Esophagus muscularis mucosa (tissue), 4 donors: ENCODE results near the gene CREB3. TPM values are rescaled to one million over a fixed set of nuclear protein-coding genes. Genes with fewer than 3 reads are reported as not detected.

Source experiments
- DNase-seq: peaks from one replicate; pipeline ENCODE4 v3.0.0-alpha.2; 2017; ENCODE audit errors: extremely low spot score
- H3K27ac ChIP-seq, 4 donors: fragments of 200-600 bp; sonication (generic); replicated peaks in 1 of 4; 1 replicate in 3 of 4; 2 replicates in 1 of 4; pipeline ENCODE4 v1.5.1; 2016 to 2019; ENCODE audit warnings: mild to moderate bottlenecking in 1 of 4
- H3K27me3 ChIP-seq, 4 donors: fragments of 200-600 bp; sonication (generic); one replicate each; pipeline versions ENCODE4 v1.5.1 to v1.6.0; 2016 to 2019
- H3K36me3 ChIP-seq, 4 donors: fragments of 200-600 bp; sonication (generic); one replicate each; pipeline ENCODE4 v1.5.1; 2016 to 2019
- H3K4me1 ChIP-seq, 4 donors: fragments of 200-600 bp; sonication (generic); one replicate each; pipeline ENCODE4 v1.5.1; 2016 to 2019
- H3K4me3 ChIP-seq, 4 donors: fragments of 200-600 bp; sonication (generic); 1 replicate in 2 of 4; 2 replicates in 2 of 4; pipeline ENCODE4 v1.5.1; 2016 to 2019; ENCODE audit warnings: mild to moderate bottlenecking in 4 of 4, moderate library complexity in 1 of 4
- H3K9me3 ChIP-seq, 4 donors: fragments of 200-600 bp; sonication (generic); 1 replicate in 3 of 4; 2 replicates in 1 of 4; pipeline ENCODE4 v1.5.1; 2016 to 2019
- CTCF ChIP-seq, 3 experiments: fragments of 200-600 bp in 2 of 3; fragments of 450-650 bp in 1 of 3; sonication (generic) in 2 of 3; IDR thresholded peaks; one replicate each; pipeline ENCODE4 v1.5.1; 2017 to 2019; ENCODE audit warnings: antibody characterized with exemption in 3 of 3, mild to moderate bottlenecking in 2 of 3, moderate library complexity in 1 of 3
- EP300 ChIP-seq: sonication (generic); formaldehyde crosslinking; IDR thresholded peaks from one replicate; pipeline ENCODE4 v1.6.1; 2017; ENCODE audit warnings: antibody characterized with exemption
- POLR2A ChIP-seq: fragments of 450-650 bp; IDR thresholded peaks from one replicate; pipeline ENCODE4 v1.6.1; 2017; ENCODE audit warnings: antibody characterized with exemption, moderate library complexity, mild to moderate bottlenecking, low read depth
- POLR2AphosphoS5 ChIP-seq, 2 donors: sonication (generic); formaldehyde crosslinking; IDR thresholded peaks; one replicate each; pipeline ENCODE4 v1.6.1; 2017; ENCODE audit warnings: antibody characterized with exemption in 2 of 2
- WGBS: methylation state at CpG from one replicate; pipeline ENCODE4 v1.1.5; 2018; 5-methylcytosine and 5-hydroxymethylcytosine counted together
- intact Hi-C: fragments of 100-400 bp; cut with DNase I; formaldehyde crosslinking; loops from one replicate; pipeline ENCODE4 v1.15.1; 2023
- total RNA-seq, 4 donors: library from RNA; depleted of rRNA; stranded (reverse); fragments of >200 nt; gene quantifications; one replicate each; pipeline versions ENCODE4 v1.1.0 to v1.2.1, GENCODE V29; 2016

Gene CREB3
- total RNA-seq, 4 donors from 2014 or later = 65.6 to 97.3 (median 85.4) TPM

GRCh38 chr9:35698231-35698630, 34.2 kb upstream of the CREB3 start:
- WGBS = 77% methylated on average over 5 of the region's 5 CpGs
- no peaks in the 10 kb centered on the region for H3K9me3 ChIP-seq
- no peak overlapping the region for H3K4me3 ChIP-seq
- H3K36me3 ChIP-seq = peaks cover 64 to 79% (median 75%) of the 10 kb centered on the region in 4 donors
- DNase-seq = no peak
- intact Hi-C loops = no loop called here
- no peak for TF ChIP-seq EP300
- TF ChIP-seq POLR2AphosphoS5 (IDR thresholded peaks at IDR 0.05) = no peak
- peaks cover 0 to 83% (median 53%) of the 10 kb centered on the region in 4 donors for H3K4me1 ChIP-seq
- peak overlapping the region; percentile 95 to 98 (median 96) for H3K27ac ChIP-seq
- H3K27me3 ChIP-seq = no peaks in the 10 kb centered on the region

- H3K9me3 ChIP-seq = no peaks in the 10 kb centered on the region
- 86% methylated on average over 11 of the region's 11 CpGs for WGBS
- no peak overlapping the region for H3K4me3 ChIP-seq
- H3K4me1 ChIP-seq = peaks cover 0 to 65% (median 41%) of the 10 kb centered on the region in 4 donors
- TF ChIP-seq EP300 = no peak
- intact Hi-C loops = no loop called here
- no peaks in the 10 kb centered on the region for H3K27me3 ChIP-seq
- H3K27ac ChIP-seq = peak overlapping the region; percentile 95 to 98 (median 96)
- no peak for DNase-seq
- peaks cover 82 to 97% (median 93%) of the 10 kb centered on the region in 4 donors for H3K36me3 ChIP-seq
Observed at GRCh38 chr9:35700031-35700430, 32.4 kb upstream of the CREB3 start.

GRCh38 chr9:35700942-35701341, 31.5 kb upstream of the CREB3 start:
- TF ChIP-seq POLR2AphosphoS5 (IDR thresholded peaks at IDR 0.05) (no peak), POLR2A (no peak), EP300 (no peak), CTCF (IDR thresholded peaks at IDR 0.05) (no peak)
- H3K27ac ChIP-seq = peak overlapping the region; percentile 95 to 98 (median 96)
- peaks cover 0 to 56% (median 32%) of the 10 kb centered on the region in 4 donors for H3K4me1 ChIP-seq
- peaks cover 91 to 100% (median 97%) of the 10 kb centered on the region in 4 donors for H3K36me3 ChIP-seq
- H3K27me3 ChIP-seq = no peaks in the 10 kb centered on the region
- intact Hi-C loops = no loop called here
- H3K4me3 ChIP-seq = no peak overlapping the region
- no peak for DNase-seq
- H3K9me3 ChIP-seq = no peaks in the 10 kb centered on the region

GRCh38 chr9:35702696-35703095, 29.8 kb upstream of the CREB3 start:
- 96% methylated on average over 7 of the region's 7 CpGs for WGBS
- Histone ChIP-seq H3K4me3 (no peak overlapping the region), H3K9me3 (no peaks in the 10 kb centered on the region), H3K36me3 (peaks cover 100% of the 10 kb centered on the region in 4 donors), H3K27me3 (no peaks in the 10 kb centered on the region), H3K4me1 (peaks cover 0 to 39% (median 14%) of the 10 kb centered on the region in 4 donors), H3K27ac (peak overlapping the region; percentile 69 to 98 (median 96))
- intact Hi-C loops = no loop called here
- TF ChIP-seq POLR2A = no peak
- no peak for TF ChIP-seq CTCF (IDR thresholded peaks at IDR 0.05)
- no peak for TF ChIP-seq EP300
- TF ChIP-seq POLR2AphosphoS5 (IDR thresholded peaks at IDR 0.05) = no peak
- no peak for DNase-seq

- peaks cover 0 to 25% (median 1%) of the 10 kb centered on the region in 4 donors for H3K4me1 ChIP-seq
- H3K27me3 ChIP-seq = no peaks in the 10 kb centered on the region
- DNase-seq = no peak
- H3K36me3 ChIP-seq = peaks cover 100% of the 10 kb centered on the region in 4 donors
- intact Hi-C loops = no loop called here
- TF ChIP-seq EP300 (no peak), POLR2AphosphoS5 (IDR thresholded peaks at IDR 0.05) (peak in 1 of 2 donors; percentile 10)
- no peak overlapping the region for H3K4me3 ChIP-seq
- peak overlapping the region; percentile 69 to 98 (median 96) for H3K27ac ChIP-seq
- 93% methylated on average over 15 of the region's 26 CpGs for WGBS
- H3K9me3 ChIP-seq = no peaks in the 10 kb centered on the region
Observed at GRCh38 chr9:35703906-35704672, 28.4 kb upstream of the CREB3 start.

- DNase-seq = no peak
- intact Hi-C loops = no loop called here
- Histone ChIP-seq H3K4me1 (peaks cover 0 to 14% (median 0%) of the 10 kb centered on the region in 4 donors), H3K9me3 (no peaks in the 10 kb centered on the region), H3K27ac (peak overlapping the region; percentile 69 to 98 (median 96)), H3K4me3 (no peak overlapping the region), H3K27me3 (no peaks in the 10 kb centered on the region), H3K36me3 (peaks cover 98 to 100% (median 100%) of the 10 kb centered on the region in 4 donors)
- 75% methylated on average over 5 of the region's 8 CpGs for WGBS
- TF ChIP-seq POLR2AphosphoS5 (IDR thresholded peaks at IDR 0.05) (no peak), EP300 (no peak), CTCF (IDR thresholded peaks at IDR 0.05) (no peak), POLR2A (no peak)
Observed at GRCh38 chr9:35705372-35705771, 27.1 kb upstream of the CREB3 start.
